Ovary (tissue), 9 donors: ENCODE results near the gene NPFFR1. TPM values are rescaled to one million over a fixed set of nuclear protein-coding genes. Genes with fewer than 3 reads are reported as not detected.

ENCODE experiments used
- DNase-seq, 5 donors: peaks; one replicate each; pipeline ENCODE4 v3.0.0-alpha.2; 2019 to 2020
- H3K27ac ChIP-seq, 2 donors: fragments of 200-600 bp; one replicate each; pipeline versions ENCODE4 v1.5.1 to v1.8.0; 2019 to 2022
- H3K27me3 ChIP-seq: fragments of 200-600 bp; one replicate; pipeline ENCODE4 v1.8.0; 2022
- H3K36me3 ChIP-seq: fragments of 200-600 bp; sonication (generic); one replicate; pipeline ENCODE4 v1.5.1; 2019
- H3K4me1 ChIP-seq: one replicate; pipeline ENCODE4 v1.8.1; 2013; ENCODE audit warnings: mild to moderate bottlenecking, moderate library complexity; ENCODE audit not compliant: insufficient read depth
- H3K4me3 ChIP-seq: fragments of 200-600 bp; sonication (generic); one replicate; pipeline ENCODE4 v1.5.1; 2017
- H3K9me3 ChIP-seq, 2 donors: fragments of 200-600 bp in 1 of 2; sonication (generic) in 1 of 2; one replicate each; pipeline versions ENCODE4 v1.5.1 to v1.8.1; 2013 to 2019; ENCODE audit warnings: mild to moderate bottlenecking in 1 of 2, moderate library complexity in 1 of 2
- EP300 ChIP-seq: sonication (generic); formaldehyde crosslinking; IDR thresholded peaks from one replicate; pipeline ENCODE4 v1.6.1; 2017; ENCODE audit warnings: antibody characterized with exemption
- POLR2A ChIP-seq: fragments of 450-650 bp; IDR thresholded peaks from one replicate; pipeline ENCODE4 v1.6.1; 2017; ENCODE audit warnings: antibody characterized with exemption, mild to moderate bottlenecking, moderate library complexity
- WGBS, 3 donors: extraction: QIAGEN DNeasy Blood & Tissue Kit in 1 of 3; methylation state at CpG; one replicate each; pipeline versions ENCODE4 v1.1.5 to v1.1.7; 2013 to 2017; 5-methylcytosine and 5-hydroxymethylcytosine counted together
- intact Hi-C, 4 donors: fragments of 100-400 bp; cut with DNase I; formaldehyde crosslinking; loops; one replicate each; pipeline versions ENCODE4 v1.11.0 to v1.15.1; 2022 to 2023
- polyA plus RNA-seq, 2 donors: library from polyadenylated mRNA; stranded (reverse); fragments of 200-250 nt in 1 of 2; fragments of 350-450 nt in 1 of 2; fragmentation: Illumina TruSeq in 1 of 2; extraction: RNeasy Lipid Tissue Mini Kit (QIAGEN cat#74804) in 1 of 2; gene quantifications; one replicate each; pipeline ENCODE4 v1.2.3, GENCODE V29; 2013 to 2014
- total RNA-seq, 7 donors: library from RNA; depleted of rRNA in 2 of 7; stranded (reverse); fragments of >200 nt in 2 of 7; fragmentation: NEBNext Ultra II Directional in 3 of 7; extraction: Animal tissue kit (Norgen Biotek cat#: 25700) in 3 of 7; gene quantifications; one replicate each; pipeline versions ENCODE4 v1.1.0 to v1.2.4, GENCODE V29; 2016 to 2023
- TF ChIP-seq, protein P1 (sequence below), 3 donors: fragments of 450-650 bp in 2 of 3; fragments of 200-600 bp in 1 of 3; IDR thresholded peaks; one replicate each; pipeline versions ENCODE4 v1.5.1 to v1.8.0; 2016 to 2022; ENCODE audit warnings: antibody characterized with exemption in 3 of 3, mild to moderate bottlenecking in 1 of 3
- donor health status: DM: no; HTN: no; CAD: no; lungs with moderate emphysema.
- donor health status: DM: no; HTN: no; CAD: no.
- donor health status: Bipolar disorder and iron deficiency.
- donor health status: DM: yes; HTN: yes; CAD: no.
- donor health status: DM: no; HTN: no; CAD: no.
- donor health status: DM: yes; HTN: yes; CAD: no.

The NPFFR1 gene
- total and polyA plus RNA-seq, 9 donors: 0.04 to 1.1 (median 0.20) TPM

DNA sequence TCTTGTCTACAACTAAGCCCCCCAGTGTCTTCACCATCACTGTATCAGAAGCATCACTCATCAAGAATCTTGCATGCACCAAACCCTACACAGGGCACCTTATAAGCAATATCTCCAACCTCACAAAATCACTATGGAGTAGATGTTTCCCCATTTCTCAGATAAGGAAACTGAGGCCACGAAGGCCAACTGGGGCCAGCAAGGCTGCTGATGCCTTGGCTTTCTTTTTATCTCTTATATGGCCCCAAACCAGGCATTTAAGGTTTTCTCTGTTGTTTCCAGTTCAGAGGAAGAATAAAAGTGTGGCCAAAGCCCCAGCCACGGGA, 47.3 kb upstream of the NPFFR1 start:
- Histone ChIP-seq H3K4me1 (peaks cover 8% of the 10 kb centered on the region), H3K9me3 (no peaks in the 10 kb centered on the region), H3K27ac (no peak overlapping the region), H3K27me3 (no peaks in the 10 kb centered on the region), H3K4me3 (no peak overlapping the region), H3K36me3 (no peaks in the 10 kb centered on the region)
- TF ChIP-seq, protein P1, sequence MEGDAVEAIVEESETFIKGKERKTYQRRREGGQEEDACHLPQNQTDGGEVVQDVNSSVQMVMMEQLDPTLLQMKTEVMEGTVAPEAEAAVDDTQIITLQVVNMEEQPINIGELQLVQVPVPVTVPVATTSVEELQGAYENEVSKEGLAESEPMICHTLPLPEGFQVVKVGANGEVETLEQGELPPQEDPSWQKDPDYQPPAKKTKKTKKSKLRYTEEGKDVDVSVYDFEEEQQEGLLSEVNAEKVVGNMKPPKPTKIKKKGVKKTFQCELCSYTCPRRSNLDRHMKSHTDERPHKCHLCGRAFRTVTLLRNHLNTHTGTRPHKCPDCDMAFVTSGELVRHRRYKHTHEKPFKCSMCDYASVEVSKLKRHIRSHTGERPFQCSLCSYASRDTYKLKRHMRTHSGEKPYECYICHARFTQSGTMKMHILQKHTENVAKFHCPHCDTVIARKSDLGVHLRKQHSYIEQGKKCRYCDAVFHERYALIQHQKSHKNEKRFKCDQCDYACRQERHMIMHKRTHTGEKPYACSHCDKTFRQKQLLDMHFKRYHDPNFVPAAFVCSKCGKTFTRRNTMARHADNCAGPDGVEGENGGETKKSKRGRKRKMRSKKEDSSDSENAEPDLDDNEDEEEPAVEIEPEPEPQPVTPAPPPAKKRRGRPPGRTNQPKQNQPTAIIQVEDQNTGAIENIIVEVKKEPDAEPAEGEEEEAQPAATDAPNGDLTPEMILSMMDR (IDR thresholded peaks at IDR 0.05): no peak
- no peak for TF ChIP-seq EP300
- intact Hi-C loops: no loop called here
- no peak for DNase-seq
- WGBS, 3 donors: 68 to 86% (median 85%) methylated on average over 2 of the region's 2 CpGs

DNA sequence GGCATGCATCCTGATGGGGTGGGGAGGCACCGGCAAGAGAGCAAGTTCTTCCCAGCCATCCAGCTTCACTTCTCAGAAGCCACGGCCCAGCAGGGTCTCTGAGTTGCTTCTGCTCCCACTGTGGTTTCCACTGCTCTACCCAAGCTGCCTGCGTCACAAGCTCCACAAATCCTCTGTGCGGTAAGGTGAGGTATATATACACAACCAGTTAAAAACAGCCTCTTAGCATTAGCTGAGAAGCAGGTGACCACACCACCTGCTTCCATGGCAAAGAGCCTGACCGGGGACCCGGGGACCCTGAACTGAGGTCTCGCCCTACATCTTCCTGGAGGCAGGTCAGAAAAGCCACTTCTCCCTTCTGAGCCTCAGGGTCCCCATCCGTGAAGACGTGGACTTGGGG, 46.9 kb upstream of the NPFFR1 start:
- intact Hi-C loops: loop anchor here in 1 of 4 donors (1.0 kb wide), 1 partner anchor 61 kb away; no protein-coding TSS in a partner anchor
- no peak for DNase-seq
- H3K36me3 ChIP-seq: no peaks in the 10 kb centered on the region

DNA sequence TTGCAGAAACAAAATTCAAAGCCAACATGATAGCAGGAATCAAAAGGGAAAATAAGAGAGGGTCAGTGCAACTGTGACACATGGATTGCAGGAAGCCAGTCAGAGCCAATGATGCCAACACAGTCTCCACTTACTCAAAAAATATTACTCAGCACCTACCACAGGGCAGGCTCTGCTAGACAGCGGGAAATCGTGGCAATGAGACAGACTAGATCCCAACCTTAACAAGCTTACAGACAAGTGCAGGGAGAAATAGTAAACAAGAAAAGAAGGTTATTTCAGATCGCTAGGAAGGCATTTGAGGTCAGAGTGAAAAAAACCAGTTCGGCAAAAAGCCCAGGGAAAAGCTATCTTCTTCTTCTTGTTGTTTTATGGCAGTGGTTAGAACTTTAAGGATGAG, 45.2 kb upstream of the NPFFR1 start:
- H3K27me3 ChIP-seq: no peaks in the 10 kb centered on the region
- H3K36me3 ChIP-seq: no peaks in the 10 kb centered on the region
- TF ChIP-seq, protein P1 (IDR thresholded peaks at IDR 0.05): no peak
- TF ChIP-seq EP300: no peak
- no peak for TF ChIP-seq POLR2A
- H3K4me3 ChIP-seq: no peak overlapping the region
- no peaks in the 10 kb centered on the region for H3K9me3 ChIP-seq
- peaks cover 8% of the 10 kb centered on the region for H3K4me1 ChIP-seq
- intact Hi-C loops: no loop called here
- whole genome bisulfite sequencing, 3 donors: 23 to 34% (median 24%) methylated on average over 4 of the region's 4 CpGs
- no peak for DNase-seq
- H3K27ac ChIP-seq: no peak overlapping the region

More for the DNA sequence above, 46.9 kb upstream of the NPFFR1 start:
- TF ChIP-seq EP300: no peak
- TF ChIP-seq, protein P1 (IDR thresholded peaks at IDR 0.05): no peak
- no peak for TF ChIP-seq POLR2A
- H3K27me3 ChIP-seq: no peaks in the 10 kb centered on the region
- no peak overlapping the region for H3K4me3 ChIP-seq
- no peaks in the 10 kb centered on the region for H3K9me3 ChIP-seq
- H3K4me1 ChIP-seq: peaks cover 8% of the 10 kb centered on the region
- 88 to 95% (median 95%) methylated on average over 9 of the region's 9 CpGs for WGBS, 3 donors
- H3K27ac ChIP-seq: no peak overlapping the region

DNA sequence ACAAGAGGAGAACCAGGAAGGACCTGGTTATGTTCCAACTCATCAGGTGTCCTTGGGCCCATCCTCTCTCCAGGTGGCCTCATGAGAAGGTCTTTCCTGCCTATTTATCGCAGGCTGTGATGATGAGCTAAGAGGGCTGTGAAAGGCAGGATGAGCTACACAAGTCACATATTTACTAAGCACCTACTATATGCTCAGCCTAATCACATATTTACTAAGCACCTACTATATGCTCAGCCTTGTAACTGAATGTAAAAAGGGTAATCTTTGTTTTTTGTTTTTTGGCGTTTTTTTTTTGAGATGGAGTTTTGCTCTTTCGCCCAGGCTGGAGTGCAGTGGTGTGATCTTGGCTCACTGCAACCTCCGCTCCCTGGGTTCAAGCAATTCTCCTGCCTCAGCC, 44.2 kb upstream of the NPFFR1 start:
- intact Hi-C loops: no loop called here
- DNase-seq: no peak
- H3K27ac ChIP-seq: no peak overlapping the region
- H3K27me3 ChIP-seq: no peaks in the 10 kb centered on the region
- H3K9me3 ChIP-seq: no peaks in the 10 kb centered on the region
- 93 to 98% (median 96%) methylated on average over 4 of the region's 4 CpGs for WGBS, 3 donors
- peaks cover 8% of the 10 kb centered on the region for H3K4me1 ChIP-seq
- no peak overlapping the region for H3K4me3 ChIP-seq
- TF ChIP-seq, protein P1 (IDR thresholded peaks at IDR 0.05): no peak
- no peak for TF ChIP-seq POLR2A
- TF ChIP-seq EP300: no peak
- H3K36me3 ChIP-seq: no peaks in the 10 kb centered on the region
